HG03025 (cell line): ENCODE data around the gene RBM6.
"Not testable (repeated sequence)": the region's sequence is repeated elsewhere in the genome, so short reads cannot be mapped to it uniquely, and the experiment has no call there.

Experiments used
- ATAC-seq: cut with Tn5 transposase; IDR thresholded peaks from one replicate; pipeline ENCODE4 v1.9.1; 2021; ENCODE audit warnings: mild to moderate bottlenecking, moderate library complexity; ENCODE audit not compliant: unreplicated experiment, low FRiP score

Gene RBM6, protein sequence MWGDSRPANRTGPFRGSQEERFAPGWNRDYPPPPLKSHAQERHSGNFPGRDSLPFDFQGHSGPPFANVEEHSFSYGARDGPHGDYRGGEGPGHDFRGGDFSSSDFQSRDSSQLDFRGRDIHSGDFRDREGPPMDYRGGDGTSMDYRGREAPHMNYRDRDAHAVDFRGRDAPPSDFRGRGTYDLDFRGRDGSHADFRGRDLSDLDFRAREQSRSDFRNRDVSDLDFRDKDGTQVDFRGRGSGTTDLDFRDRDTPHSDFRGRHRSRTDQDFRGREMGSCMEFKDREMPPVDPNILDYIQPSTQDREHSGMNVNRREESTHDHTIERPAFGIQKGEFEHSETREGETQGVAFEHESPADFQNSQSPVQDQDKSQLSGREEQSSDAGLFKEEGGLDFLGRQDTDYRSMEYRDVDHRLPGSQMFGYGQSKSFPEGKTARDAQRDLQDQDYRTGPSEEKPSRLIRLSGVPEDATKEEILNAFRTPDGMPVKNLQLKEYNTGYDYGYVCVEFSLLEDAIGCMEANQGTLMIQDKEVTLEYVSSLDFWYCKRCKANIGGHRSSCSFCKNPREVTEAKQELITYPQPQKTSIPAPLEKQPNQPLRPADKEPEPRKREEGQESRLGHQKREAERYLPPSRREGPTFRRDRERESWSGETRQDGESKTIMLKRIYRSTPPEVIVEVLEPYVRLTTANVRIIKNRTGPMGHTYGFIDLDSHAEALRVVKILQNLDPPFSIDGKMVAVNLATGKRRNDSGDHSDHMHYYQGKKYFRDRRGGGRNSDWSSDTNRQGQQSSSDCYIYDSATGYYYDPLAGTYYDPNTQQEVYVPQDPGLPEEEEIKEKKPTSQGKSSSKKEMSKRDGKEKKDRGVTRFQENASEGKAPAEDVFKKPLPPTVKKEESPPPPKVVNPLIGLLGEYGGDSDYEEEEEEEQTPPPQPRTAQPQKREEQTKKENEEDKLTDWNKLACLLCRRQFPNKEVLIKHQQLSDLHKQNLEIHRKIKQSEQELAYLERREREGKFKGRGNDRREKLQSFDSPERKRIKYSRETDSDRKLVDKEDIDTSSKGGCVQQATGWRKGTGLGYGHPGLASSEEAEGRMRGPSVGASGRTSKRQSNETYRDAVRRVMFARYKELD

DNA sequence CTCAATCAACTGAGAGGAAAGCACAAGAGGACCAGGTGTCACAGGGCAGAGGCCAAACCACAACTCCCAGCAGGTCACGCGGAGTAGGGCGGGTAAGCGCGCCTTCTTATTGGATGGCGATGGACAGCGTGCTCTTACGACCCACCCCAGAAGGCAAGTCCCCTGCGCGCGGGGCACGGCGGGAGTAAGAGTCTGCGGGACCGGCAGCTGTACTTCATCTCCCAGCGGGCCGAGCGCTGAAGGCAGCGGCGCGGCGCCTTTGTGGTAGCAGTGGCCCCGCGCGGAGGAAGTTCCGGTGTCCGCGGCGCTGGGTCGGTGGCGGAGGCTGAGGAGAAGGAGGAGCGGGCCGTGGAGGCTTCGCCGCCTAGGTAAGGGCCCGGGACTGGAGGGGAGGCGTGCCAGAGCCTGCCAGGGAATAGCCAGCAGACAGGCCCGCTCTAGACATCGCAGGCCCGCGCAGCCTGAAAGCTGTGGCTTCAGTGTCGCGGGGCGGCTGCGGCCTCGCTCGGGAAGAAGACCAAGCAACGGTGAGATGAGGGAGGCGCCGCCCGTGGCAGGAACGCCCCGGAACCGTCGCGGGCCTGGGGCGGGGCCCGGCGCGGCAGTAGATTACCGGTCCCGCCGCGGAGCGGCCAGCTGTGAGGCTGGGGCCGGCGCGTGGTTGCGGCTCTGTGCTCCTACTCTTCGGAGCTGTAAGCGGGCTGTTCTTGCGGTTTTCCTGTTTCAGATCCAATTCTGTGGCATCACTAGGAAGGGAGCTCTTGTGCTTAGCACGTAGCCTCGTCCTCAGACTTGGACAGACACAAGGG, at the start of gene RBM6:
RBM6 (plus strand) TSS at position 293 of the 809 bp plus-strand sequence. CDS start 22,492 bp downstream, outside the sequence.
- peak; percentile 87 for ATAC-seq

DNA sequence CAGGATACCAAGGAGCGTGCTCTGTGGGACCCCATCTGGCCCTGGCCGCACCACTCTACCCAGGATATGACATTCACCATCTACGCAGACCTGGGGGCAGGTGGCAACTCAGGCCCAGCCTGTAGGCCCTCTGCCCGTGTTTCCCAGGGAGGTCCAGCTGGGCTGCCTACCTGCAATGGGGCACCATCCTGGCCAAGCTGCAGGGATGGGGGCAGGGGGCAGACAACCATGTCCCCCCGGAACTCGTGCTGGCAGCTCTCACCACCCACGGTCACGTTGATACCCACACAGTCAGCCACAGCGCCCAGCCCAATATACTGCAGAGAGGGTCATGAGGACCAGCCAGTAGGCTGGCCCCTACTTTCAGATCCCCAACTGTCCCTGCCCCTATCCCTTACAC, 44.2 kb upstream of the RBM6 start:
- no peak for ATAC-seq

DNA sequence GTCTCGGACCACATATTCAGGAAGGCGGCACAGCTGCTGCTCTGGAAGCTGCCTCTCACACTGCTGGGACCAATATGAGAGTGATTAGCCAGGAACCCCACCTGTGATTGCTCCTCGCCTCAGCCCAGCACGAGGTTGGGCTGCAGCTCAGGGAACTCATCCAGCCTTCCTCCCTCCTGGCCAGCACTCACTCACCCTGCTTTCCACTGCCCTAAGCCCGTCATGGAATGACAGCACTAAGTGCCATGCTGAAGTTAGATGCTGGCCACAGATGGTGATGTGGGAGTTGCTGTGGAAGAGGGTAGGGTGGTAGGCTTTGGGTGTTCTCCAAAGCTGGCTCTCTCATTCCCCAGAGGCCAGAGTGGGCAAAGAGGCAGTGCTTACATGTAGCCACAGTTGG, 43.6 kb upstream of the RBM6 start:
- ATAC-seq = no peak

DNA sequence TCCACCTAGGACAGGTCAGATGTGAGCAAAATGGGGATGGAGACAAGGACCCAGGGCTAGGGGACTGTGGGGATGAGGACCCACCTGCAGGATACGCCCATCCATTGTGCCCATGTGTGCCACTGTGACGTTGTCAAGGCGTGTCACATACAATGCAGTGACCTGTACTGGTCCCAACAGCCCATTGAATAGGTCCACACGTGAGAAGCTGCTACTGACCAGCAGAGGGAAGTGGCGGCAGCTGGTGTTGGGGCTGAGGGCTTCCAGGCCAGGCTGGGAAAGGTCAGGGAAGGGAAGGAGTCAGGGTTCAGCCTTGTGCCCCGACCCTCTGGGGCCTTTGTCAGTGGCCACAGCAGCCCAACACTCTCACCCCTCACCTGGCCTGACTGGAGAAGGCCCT, 41.0 kb upstream of the RBM6 start:
- no peak for ATAC-seq

DNA sequence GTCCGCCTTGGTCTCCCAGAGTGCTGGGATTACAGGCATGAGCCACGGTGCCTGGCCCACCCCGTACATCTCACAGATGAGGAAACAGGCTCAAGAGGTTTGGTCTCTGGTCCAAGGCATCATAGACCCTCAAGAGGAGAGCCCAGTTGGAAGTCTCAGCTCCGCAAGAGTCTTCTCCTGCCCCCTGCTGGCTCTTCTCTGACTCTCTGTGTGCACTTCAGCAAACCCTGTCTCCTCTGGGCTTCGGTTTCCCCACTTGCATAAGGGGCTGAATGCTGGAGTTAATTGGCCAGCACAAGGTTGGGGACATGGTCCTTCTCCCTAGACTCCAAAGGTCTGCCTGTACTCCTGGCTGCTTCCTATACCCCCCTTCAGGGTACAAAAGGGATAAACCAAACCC, 40.1 kb upstream of the RBM6 start:
- ATAC-seq = no peak

DNA sequence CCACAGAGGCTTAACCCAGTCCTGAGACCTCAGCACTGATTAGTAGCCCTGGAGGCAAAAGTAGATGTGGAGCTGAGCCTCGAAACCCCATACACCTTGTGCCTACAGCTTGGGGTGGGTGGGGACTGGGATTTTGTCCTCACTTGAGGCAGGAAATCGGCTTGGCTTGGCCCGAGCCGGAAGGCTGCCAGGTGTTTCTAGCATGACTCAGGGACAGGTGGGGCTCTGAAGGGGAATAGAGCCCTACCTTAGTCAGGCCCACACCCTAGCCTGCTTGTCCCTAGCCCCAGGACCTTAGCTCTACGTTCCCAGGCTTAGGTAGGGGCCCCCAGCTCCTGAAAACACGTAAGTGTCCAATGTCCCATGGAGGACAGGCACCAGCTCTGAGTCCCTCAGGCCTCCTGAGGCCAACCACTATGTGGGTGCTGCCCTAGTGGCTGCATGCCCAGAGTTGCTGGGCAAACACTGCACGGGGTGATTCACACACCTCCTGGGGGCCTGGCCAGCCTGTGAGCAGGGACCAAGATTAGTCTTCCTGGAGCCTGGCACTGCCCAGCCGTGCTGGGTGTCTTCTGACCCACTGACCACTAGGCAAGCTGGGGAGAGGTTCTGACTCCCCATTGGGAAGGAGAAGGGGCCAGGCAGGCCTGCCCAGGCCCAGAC, 39.3 kb upstream of the RBM6 start:
- no peak for ATAC-seq

DNA sequence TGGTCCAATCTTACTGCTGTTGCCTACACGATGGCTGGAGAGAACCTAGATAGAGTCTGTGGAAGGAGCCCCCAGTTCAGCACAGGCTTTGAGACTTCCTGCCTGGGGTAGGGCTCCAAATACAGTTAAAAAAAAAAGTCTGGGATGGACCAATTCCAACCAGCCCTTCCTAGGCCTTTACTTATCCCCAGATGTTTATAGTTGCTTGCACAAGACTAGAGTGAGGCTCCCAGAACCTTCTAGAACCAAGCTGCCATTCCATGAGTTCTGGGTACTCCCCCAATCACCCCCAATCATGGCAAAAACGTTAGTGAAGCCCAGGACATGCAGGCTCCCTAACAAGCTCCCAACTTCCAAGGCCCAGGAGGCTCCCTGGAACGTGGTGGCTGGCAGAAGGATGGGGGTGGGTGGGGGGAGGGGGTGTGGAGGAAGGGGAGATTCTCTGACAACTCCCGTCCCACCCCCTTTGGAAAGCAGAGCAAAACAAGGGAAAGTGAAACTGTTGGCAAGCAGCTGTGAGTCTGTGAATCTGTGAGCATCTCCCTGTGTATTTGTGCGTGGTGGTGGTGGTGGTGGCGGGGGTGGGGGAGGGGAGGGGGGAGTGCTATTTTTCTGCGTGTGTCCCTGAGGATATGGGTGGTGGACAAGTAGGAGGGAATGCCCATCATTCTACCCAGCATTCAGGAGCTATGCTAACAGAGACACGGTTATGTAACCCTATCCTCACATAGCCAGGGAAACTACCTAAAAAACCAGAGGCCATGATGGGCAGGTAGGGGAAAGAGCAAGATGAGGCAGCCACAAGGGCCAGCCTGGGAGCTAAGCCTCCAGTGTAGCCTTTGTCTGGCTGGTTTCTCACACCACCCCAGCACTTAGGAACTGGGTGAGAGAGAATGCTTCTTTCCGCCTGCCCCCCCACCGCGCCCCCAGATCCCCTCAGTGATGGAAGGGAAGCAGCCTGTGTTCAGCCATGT, 38.3 kb upstream of the RBM6 start:
- no peak for ATAC-seq

DNA sequence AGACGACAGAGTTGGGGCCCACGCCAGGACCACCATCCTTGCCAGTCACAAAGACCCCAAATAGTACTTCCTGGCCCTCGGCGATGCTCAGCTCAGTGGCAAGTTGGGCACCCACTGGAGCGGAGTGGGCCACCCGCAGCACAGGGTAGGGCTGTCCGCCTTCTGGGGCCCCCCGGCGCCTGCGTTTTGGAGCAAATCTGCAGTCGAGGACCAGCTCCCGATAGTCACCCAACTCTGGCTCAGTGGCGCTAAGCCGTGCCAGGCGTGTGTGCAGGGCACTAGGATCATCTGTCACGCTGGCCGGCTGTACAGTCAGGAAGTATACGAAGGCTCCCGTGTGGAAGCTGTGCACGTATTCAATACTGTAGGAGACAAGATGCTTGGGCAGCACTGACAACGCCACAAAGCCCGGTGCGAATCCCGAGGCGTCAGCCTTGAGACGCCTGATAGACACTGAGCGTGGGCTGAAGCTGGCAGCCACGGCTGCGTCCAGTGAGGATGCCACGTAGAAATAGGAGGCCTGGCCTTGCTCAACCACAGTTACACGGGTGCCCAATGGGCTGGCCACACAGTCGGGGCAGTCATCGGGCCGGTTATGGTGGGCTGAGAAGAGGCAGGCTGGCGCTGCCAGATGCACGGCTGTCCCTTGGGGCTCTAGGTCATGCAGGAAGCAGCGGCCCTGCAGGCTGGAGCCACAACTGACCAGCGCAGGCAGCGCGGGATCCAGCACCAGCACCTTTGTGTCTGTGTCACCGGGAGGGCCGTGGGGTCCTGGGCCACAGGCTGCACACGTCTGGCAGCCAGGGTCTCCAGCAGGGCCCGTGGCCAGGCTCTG, 37.2 kb upstream of the RBM6 start:
- ATAC-seq = no peak

DNA sequence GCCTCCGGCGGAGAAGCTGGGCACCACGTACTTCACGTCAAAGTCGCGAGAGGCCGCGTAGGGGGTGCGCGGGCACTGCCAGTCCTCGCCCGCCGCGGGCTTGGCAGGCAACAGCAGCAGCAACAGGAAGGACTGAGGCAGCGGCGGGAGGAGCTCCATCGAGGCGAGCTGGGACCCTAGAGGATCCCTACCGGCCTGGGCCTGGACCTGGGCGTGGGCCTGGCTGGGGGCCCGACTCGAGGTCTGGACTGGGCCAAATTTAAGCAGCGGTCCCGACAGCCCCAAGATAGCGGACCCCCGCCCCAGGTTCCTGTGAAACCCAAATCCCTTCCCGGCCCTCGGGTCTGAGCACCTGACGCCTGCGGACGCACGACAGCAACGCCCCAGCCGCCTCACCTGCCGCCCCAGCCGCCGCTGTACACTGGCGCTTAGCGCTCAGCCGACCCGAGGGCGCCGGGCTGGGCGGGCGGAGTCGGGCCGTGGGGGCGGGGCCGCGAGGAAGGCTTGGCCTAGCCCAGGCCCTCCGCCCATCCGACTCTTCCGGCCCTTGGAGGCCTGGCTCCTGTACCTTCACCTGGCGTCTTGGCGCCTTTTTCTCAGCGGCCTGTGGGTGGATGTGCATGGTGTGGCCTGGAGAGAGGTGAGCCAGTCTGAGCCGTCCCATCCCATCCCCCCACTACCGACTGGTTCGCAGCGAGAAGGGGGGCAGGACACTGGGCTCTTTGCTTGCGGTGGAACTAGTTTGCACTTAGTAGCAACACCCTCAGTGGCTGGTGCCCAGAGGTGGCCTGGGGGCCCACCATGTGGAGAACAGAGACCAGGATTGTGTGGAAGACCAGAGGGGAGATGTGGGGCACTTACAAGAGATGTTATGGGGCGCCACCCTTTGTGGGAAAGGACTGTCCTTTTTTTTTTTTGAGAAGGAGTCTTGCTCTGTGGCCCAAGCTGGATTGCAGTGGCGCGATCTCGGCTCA, 36.2 kb upstream of the RBM6 start, which contains the start of gene MST1R:
MST1R (minus strand) TSS at position 423 of the 974 bp plus-strand sequence; CDS start at position 159, 264 bp downstream.
- ATAC-seq = no peak

DNA sequence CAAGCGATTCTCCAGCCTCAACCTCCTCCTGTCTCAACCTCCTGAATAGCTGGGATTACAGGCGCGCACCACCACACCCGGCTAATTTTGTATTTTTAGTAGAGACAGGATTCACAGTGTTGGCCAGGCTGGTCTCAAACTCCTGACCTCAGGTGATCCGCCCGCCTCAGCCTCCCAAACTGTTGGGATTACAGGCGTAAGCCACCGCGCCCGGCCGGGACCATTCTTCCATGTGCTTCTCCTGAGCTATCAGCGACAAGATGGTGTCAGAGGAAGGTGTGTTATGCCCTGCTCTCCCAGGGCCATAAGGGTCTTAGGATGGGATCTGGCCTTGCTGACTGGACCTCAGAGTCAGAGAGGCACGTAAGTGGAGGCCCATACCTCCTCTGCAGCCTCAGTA, 35.5 kb upstream of the RBM6 start:
- not testable (repeated sequence) for ATAC-seq

DNA sequence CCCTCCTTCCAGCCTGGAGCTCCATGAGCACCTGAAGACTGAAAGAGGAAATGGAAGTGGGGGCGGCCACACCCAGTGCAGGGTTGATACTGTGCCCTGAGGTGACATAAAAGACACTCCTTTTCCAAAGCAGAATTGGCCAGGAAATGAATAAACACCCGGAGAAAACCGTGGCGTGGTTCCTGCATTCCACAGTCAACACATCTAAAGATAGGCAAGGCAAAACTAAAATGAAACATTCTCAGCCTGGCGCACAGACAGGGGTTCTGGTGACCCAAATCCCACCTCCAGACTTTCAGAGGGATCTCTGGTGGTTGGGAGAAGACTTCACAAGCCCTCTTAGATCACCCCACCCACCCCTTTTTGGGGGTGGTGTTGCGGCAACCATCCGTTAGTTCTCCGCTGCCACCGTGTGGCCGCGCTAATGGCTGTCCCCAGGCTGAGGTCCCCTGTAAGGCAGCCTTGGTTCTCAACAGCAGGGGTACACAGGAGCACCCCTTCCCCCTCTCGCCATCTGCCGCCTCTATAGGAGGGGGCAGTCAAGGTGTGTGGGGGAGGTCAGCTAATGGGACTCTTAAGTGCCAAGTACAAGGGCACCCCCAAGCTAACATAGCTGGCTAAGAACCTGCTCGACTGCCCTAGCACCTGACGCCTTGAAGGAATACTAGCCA, 33.7 kb upstream of the RBM6 start:
- ATAC-seq = no peak

DNA sequence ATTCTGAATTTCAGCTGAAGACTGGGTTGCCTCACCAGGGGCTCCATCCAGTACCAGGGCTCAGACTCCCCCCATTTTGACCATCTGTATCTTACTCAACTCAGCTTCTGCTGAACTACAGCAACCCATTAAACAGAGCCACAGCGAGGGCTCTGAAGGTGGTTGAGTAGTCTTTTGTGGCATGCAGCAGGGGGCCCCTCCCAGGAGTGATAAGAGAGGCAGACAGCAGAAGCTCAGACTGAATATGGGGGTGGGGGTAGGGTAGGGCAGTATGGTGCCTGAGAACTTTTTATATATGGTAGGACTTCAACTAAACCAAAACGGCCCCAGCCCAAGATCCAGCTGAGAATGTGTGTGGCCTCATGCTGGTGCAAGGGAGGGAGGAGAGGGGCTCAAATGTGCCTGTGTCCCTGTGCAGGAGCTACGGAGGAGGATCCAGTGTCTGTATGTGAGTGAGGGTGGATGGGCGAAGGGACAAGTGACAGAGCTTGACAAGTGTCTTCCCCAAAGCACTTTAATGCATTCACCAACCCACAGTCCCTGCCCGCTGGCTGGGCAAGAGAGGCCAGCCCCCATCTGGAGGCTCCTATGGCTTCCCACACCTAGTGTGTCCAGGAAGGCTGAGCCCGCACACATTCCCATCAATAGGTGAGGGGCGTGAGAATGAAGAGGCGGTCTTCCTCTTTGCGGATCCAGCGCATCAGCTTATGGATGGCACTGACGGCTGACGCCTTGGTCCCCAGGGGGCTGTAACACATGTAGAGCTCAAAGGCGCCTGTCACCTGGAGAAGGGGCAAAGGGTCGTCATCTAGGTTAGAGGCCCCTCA, 31.4 kb upstream of the RBM6 start:
- ATAC-seq = no peak

DNA sequence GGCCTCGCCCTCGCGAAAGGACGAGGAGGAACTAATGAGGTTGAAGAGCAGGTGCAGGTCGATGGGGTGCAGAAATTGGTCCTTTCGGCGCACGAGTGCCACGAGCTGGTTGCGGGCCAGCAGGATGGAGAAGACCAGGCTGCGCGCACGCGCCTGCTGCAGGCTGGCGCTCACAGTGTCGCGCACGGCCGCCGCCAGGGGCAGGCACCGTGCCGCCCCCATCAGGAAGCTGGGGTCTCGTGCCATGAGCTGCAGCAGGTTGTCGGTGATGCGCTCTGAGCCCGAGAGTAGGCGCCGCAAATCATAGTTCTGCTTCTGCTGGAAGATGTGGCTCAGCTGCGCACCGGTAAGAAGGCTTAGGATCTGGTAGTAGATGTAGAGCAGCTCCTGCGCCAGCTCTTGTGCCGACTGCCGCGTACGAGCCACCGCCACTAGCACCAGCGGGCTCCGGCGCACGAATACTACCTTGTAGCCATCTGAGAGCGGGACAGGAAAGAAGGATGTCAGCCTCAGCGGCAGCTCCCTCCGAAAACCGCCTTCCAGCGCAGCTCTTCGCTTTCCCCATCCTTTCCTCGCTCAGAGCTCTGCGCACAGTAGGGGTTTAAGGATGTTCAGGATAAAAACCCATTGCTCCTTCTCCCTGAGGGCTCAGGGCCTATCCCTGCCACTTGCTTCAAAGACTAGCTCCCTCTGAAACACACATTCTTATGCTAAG, 29.4 kb upstream of the RBM6 start:
- no peak for ATAC-seq

DNA sequence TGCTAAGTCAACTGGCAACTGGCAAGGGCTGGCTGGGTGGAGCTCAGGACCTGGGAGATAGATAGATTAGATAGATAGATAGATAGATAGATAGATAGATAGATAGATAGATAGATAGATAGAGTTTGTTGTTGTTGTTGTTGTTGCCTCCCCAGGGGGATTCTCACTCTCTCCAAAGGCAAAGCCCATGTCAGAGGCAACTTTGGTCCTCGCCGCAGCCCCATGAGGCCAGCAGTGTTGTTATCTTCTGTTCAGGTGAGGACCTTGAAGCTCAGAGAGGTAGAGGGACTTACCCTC, 28.9 kb upstream of the RBM6 start:
- no peak for ATAC-seq

DNA sequence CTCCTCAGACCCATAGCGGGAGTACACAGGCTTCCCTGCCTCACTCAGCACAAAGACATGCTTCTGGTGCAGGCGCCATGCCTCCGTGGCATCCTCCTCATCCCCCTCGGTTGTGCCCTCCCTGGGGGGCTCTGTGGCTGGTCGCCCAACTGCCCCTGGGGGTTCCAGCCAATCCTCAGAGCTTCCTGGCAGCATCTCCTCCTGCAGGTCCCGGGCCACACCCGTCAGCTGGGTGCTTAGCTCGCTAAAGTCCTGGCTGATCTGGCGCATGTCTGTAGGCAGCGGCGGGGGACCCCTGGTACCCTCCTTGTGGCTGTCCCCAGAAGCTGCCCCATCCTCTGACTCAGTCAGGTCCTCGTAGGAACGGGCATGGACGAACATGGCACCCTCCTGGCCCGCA, 28.3 kb upstream of the RBM6 start:
- ATAC-seq = no peak
